Fibroblast of skin of right quadriceps (primary cell): Measurements from ENCODE around the gene RAB28.

Source experiments
- DNase-seq: peaks from one replicate; pipeline ENCODE4 v3.0.0-alpha.2; 2013

The RAB28 gene

DNA sequence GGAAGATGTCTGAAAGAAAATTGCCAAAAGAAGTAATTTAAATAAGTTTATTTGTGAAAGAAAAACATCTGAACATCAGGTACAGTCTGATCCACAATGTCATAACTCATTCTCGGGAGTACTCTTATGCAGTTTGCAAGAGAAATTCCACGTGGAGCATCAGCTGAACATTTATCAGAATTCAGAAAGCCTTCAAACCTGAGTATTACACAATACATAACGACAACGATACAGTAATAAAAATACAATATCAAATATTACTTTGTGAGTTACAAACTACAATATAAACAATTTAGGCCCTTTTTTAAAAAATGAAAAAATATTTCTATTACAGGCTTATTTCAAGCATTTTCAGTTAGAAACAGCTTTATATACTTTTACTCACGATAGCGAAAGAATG, 116.4 kb downstream of the RAB28 start:
- no peak for DNase-seq

- DNase-seq: no peak
Measured at GRCh38 chr4:13367244-13367643, 116.9 kb downstream of the RAB28 start.

DNA sequence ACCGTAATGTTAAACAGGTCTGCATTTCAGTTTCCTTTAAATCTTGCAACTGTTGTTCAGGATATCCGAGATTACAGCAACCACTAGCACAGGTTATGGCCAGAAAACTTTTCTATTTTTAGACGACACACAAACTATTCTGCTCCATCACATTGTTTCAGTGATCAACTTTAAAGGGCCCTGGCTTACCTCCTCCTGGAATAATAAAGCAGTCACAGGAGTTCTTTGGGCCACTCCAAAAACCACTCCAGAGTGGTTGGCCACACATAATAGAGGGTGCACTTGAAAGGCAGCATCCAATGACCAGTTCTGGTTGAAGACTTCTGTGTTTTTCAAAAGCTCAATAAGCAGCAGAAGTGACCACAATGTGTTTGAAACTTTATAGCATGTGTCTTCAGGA, 118.9 kb downstream of the RAB28 start:
- DNase-seq: no peak

DNA sequence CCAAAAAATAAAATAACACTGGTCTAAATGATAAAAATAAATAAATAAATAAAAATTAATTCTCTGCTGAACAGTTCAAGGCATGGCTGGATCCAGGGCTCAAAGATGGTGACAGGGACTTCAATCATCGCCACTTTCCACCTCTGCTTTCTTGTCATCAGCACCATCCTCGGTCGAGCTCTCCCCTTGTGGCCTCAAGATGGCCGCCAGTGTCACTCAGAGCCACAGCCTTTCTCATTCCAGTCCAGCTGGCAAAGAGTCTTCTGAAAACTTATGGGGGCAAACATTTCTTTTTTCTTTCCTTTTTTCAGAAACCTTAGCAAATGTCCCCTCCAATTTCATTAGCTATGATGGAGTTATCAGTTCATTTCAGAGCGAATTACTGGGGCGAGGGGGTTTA, 119.5 kb downstream of the RAB28 start:
- no peak for DNase-seq

- no peak for DNase-seq
Measured at GRCh38 chr4:13364172-13364571, 120.0 kb downstream of the RAB28 start.

DNA sequence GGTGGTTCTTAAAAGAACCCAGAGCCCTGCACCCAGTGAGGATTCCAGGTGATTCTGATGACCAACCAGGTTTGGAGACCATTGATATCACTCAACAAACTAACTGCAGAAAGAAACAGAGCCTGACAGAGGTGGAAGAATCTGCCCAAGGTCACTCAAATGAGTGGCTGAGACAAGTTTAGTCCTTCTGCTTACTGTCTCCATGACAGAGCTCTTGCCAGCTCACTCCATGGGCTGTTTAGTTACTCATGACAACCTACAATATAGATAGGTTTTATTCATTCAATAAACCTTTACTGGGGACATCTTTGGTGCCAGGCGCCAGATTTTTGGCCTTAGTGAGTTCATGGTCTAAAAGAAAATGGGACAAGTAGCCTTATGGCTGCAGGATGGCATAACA, 124.3 kb downstream of the RAB28 start:
- DNase-seq: no peak

GRCh38 chr4:13355111-13355880, 128.8 kb downstream of the RAB28 start:
- DNase-seq: peak; percentile 71

DNA sequence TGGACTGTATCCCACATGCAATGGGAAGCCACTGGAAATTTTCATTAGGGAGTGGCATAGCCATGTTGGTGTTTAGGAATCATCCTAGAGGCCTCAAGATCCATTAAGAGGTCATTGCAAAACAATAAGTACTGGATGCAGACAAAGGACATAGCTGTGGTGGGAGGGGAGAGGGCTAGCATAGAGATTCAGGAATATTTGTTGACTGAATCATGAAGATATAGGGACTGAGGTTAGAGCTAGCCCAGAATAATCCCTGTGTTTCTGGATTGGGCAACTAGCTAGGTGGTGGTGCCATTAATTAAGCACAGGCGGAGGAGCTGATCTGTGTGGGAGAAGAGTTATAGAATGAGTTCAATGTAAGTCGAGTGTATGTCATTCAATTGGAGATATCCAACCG, 135.0 kb downstream of the RAB28 start:
- DNase-seq: peak; percentile 55

DNA sequence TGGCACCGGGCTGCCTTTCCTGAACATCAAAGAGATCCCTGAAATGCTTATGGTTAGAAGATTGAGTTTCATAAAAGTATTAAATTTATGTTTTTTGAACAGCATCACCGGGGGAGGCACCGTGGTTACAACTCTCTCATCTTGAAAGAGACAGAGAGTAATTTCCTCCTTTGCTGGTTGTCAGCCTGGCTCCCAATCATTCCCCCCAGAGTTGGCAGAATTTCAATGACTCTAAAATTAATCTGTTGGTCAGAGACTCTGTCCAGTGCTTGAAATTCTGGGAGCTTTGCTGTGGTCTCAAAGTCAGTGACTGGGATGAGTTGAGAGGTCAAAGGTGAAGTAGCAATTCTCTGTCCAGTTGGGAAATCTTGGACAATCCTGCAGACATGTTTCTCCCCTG, 135.9 kb downstream of the RAB28 start:
- DNase-seq: no peak

- DNase-seq: no peak
Measured at GRCh38 chr4:13347517-13348125, 136.5 kb downstream of the RAB28 start.

DNA sequence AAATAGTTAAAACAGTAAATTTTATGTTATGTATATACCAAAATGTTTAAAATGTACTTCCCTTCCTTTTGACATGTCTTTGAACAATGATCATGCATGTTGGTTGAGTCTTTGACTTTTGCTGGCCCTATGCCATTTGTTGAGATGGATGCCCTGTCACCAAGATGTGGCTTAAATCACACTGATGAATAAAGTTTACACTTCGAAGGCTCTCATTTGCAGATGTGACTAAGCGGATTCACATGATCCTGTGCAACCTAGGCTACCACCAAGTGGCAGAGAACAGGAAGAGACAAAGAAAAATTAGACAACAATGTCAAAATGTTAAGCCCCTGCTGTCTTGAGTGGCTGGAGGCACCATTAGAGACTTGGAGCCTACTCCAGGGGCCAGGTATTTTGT, 139.9 kb downstream of the RAB28 start:
- DNase-seq: no peak

DNA sequence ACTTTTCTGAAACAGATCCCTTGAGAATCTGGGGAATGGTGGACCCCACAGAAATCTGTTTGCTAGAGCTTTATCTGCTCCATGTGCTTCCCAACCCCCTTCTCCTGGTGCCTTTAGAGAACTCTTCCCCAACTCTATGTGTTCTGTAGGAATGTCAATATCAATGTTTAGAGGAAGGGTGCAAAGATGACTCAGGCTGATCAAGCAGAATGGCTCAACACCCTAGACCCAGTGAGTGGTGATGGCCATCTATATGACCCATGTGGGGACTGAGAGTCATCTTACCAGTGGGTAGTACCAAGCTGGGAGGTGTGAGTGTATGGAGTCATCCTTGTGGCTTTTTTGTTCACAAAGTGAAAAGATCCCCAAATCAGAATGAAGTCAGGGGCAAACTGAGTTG, 143.5 kb downstream of the RAB28 start:
- no peak for DNase-seq

DNA sequence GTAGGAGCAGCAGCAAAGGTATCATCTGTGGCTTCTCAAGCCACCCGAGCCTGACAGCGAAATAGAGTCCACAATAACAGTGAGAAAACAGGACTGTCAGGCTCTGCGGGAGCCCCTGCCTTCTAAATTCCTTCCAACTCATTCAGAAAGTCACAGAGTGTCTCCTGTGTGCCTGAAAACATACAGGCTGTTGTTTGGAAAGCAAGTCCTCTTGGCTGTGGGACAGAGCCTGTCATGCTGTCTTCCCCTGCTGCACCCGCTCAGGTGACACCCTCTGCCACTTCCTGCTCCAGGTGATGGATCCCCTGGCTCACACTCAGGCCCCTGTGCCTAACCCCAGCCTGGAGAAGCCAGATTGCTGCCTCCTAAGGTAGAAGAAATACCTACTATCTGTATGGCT, 152.3 kb downstream of the RAB28 start:
- no peak for DNase-seq

- peak; percentile 44 for DNase-seq
Measured at GRCh38 chr4:13329963-13330362, 154.2 kb downstream of the RAB28 start.

- no peak for DNase-seq
Measured at GRCh38 chr4:13329340-13329850, 154.7 kb downstream of the RAB28 start.

- no peak for DNase-seq
Measured at GRCh38 chr4:13328591-13328990, 155.5 kb downstream of the RAB28 start.

- no peak for DNase-seq
Measured at GRCh38 chr4:13327991-13328390, 156.1 kb downstream of the RAB28 start.

GRCh38 chr4:13325744-13326143, 158.4 kb downstream of the RAB28 start:
- no peak for DNase-seq

- DNase-seq: no peak
Measured at GRCh38 chr4:13323921-13324320, 160.2 kb downstream of the RAB28 start.

DNA sequence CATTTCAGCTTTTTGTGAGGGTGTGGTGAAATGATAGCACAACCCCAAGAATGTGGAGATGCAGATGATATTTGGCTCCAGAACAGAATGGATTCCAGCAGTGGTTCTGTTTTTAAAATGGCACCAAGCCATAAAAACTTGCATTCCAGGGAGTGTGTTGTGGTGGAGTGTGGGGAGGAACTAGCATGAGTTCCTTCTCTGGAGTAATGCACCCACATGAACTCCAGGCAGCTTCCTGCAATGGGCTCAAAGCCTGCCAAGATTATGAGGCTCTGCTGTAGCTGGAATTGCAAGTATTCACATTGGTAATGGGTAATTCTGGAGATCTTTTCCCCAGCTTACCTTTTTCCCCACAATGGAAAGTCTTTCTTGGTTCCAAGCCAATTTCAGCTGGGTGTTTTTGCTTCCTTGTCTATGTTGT, 161.4 kb downstream of the RAB28 start:
- DNase-seq: peak; percentile 86
